ENCODE measurements around the gene RAB44. TPM values are rescaled to one million over a fixed set of nuclear protein-coding genes. Genes with fewer than 3 reads are reported as not detected.

Gene RAB44
- total and polyA plus RNA-seq, 2 of the 13 experiments (the other 11 are each of a cell fraction or from before 2014, with no cell fraction given) = not detected

- TF ChIP-seq CTCF (CRISPR knock-in tag; IDR thresholded peaks at IDR 0.05) (no peak), THAP7 (CRISPR knock-in tag; IDR thresholded peaks at IDR 0.05) (0 out of 2 replicates have a peak, but pooled peaks have one; percentile 24), ZNF792 (CRISPR knock-in tag; IDR thresholded peaks at IDR 0.05) (no peak; the same call in 1 of the 2 replicates), NR1H2 (CRISPR knock-in tag; IDR thresholded peaks at IDR 0.05; ENCODE audit: borderline replicate concordance, low read depth) (no peak), SETDB1 (CRISPR knock-in tag; IDR thresholded peaks at IDR 0.05; ENCODE audit: borderline replicate concordance) (no peak), TSC22D2 (CRISPR knock-in tag; IDR thresholded peaks at IDR 0.05; ENCODE audit: borderline replicate concordance) (no peak), SIN3A (IDR thresholded peaks at IDR 0.05; ENCODE audit: borderline replicate concordance, low read depth, low read length) (no peak), RCOR2 (CRISPR knock-in tag; IDR thresholded peaks at IDR 0.05) (no peak), ZBTB42 (CRISPR knock-in tag; IDR thresholded peaks at IDR 0.05) (no peak; the same call in 1 of the 2 replicates), DMTF1 (CRISPR knock-in tag; IDR thresholded peaks at IDR 0.05) (no peak), MTA1 (CRISPR knock-in tag; IDR thresholded peaks at IDR 0.05; ENCODE audit: borderline replicate concordance) (no peak; the same call in 1 of the 2 replicates), ZNF367 (CRISPR knock-in tag; IDR thresholded peaks at IDR 0.05; ENCODE audit: borderline replicate concordance) (no peak), PRPF4 (IDR thresholded peaks at IDR 0.05; ENCODE audit: low read depth, low read length, poor library complexity, severe bottlenecking) (no peak), SYNCRIP (IDR thresholded peaks at IDR 0.05; ENCODE audit: insufficient read depth, low read depth, low read length) (no peak), ARNT2 (CRISPR knock-in tag; IDR thresholded peaks at IDR 0.05; ENCODE audit: low read depth) (no peak; the same call in 1 of the 2 replicates), ATRX (CRISPR knock-in tag; IDR thresholded peaks at IDR 0.05; ENCODE audit: borderline replicate concordance) (no peak), YY1 (IDR thresholded peaks at IDR 0.05; ENCODE audit: insufficient read depth, insufficient replicate concordance, low read depth, low read length) (no peak)
- TF ChIP-seq, protein P1, sequence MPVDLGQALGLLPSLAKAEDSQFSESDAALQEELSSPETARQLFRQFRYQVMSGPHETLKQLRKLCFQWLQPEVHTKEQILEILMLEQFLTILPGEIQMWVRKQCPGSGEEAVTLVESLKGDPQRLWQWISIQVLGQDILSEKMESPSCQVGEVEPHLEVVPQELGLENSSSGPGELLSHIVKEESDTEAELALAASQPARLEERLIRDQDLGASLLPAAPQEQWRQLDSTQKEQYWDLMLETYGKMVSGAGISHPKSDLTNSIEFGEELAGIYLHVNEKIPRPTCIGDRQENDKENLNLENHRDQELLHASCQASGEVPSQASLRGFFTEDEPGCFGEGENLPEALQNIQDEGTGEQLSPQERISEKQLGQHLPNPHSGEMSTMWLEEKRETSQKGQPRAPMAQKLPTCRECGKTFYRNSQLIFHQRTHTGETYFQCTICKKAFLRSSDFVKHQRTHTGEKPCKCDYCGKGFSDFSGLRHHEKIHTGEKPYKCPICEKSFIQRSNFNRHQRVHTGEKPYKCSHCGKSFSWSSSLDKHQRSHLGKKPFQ (CRISPR knock-in tag; IDR thresholded peaks at IDR 0.05; ENCODE audit: insufficient replicate concordance) = peak; percentile 49
- TF ChIP-seq, protein P2, sequence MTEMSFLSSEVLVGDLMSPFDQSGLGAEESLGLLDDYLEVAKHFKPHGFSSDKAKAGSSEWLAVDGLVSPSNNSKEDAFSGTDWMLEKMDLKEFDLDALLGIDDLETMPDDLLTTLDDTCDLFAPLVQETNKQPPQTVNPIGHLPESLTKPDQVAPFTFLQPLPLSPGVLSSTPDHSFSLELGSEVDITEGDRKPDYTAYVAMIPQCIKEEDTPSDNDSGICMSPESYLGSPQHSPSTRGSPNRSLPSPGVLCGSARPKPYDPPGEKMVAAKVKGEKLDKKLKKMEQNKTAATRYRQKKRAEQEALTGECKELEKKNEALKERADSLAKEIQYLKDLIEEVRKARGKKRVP (CRISPR knock-in tag; IDR thresholded peaks at IDR 0.05) = no peak
These were observed 18.4 kb upstream of the RAB44 start (continued) for GRCh38 chr6:36679043-36679833.
